Activated CD8-positive, alpha-beta T cell treated with anti-CD3 and anti-CD28 coated beads for 36 hours (primary cell): ENCODE measurements around the gene DNLZ. TPM values are rescaled to one million over a fixed set of nuclear protein-coding genes. Genes with fewer than 3 reads are reported as not detected.

Experiments
- ATAC-seq: fragments of 200-7000 bp; cut with Tn5 transposase; one replicate; pipeline ENCODE4 v1.10.0; 2021; ENCODE audit warnings: mild to moderate bottlenecking, moderate library complexity
- CTCF ChIA-PET: fragments of 350-600 bp; sonication (Branson Sonifier 250); formaldehyde crosslinking; loops from one replicate; lab custom pipeline; 2021; ENCODE audit warnings: antibody characterized with exemption; lab: Charles Lee
- POLR2A ChIA-PET: fragments of 350-600 bp; sonication (Branson Sonifier 250); formaldehyde crosslinking; loops from one replicate; lab custom pipeline; 2021; ENCODE audit warnings: antibody characterized with exemption; lab: Charles Lee
- DNase-seq: peaks from one replicate; pipeline ENCODE4 v3.0.0-alpha.2; 2020
- H3K27ac Mint-ChIP-seq: one replicate; pipeline ENCODE4 v1.8.0; 2021; ENCODE audit warnings: mild to moderate bottlenecking, mixed read lengths
- H3K27me3 Mint-ChIP-seq: one replicate; pipeline ENCODE4 v1.8.0; 2021; ENCODE audit warnings: mixed read lengths
- H3K36me3 Mint-ChIP-seq: one replicate; pipeline ENCODE4 v1.8.0; 2021; ENCODE audit warnings: low read depth, mixed read lengths
- H3K4me1 Mint-ChIP-seq: one replicate; pipeline ENCODE4 v1.8.0; 2021; ENCODE audit warnings: low read depth, mixed read lengths
- H3K4me3 Mint-ChIP-seq: one replicate; pipeline ENCODE4 v1.8.0; 2021; ENCODE audit warnings: mild to moderate bottlenecking, moderate library complexity, mixed read lengths
- H3K9me3 Mint-ChIP-seq: one replicate; pipeline ENCODE4 v1.8.0; 2021; ENCODE audit warnings: mixed read lengths
- CTCF ChIP-seq: fragments of 200-600 bp; IDR thresholded peaks from one replicate; pipeline ENCODE4 v1.8.0; 2022; ENCODE audit warnings: antibody characterized with exemption, mild to moderate bottlenecking
- intact Hi-C: fragments of 100-400 bp; cut with micrococcal nuclease; formaldehyde crosslinking; loops from one replicate; pipeline ENCODE4 v1.10.0; 2022
- total RNA-seq, 2 experiments: library from RNA; stranded (reverse); gene quantifications; one replicate each; pipeline ENCODE4 v1.2.3, GENCODE V29; 2021

The DNLZ gene
- total RNA-seq, 2 experiments from 2014 or later: 16.1 to 17.4 TPM

- CTCF ChIA-PET: no interaction called here
- Mint-ChIP-seq H3K27ac (no peak overlapping the region), H3K4me3 (no peak overlapping the region), H3K9me3 (peaks cover 21% of the 10 kb centered on the region), H3K4me1 (peaks cover 5% of the 10 kb centered on the region), H3K27me3 (peaks cover 2% of the 10 kb centered on the region), H3K36me3 (peaks cover 6% of the 10 kb centered on the region)
- no peak for DNase-seq
- intact Hi-C loops: loop anchor here (10.0 kb wide), 1 partner anchor 86 kb away; the partner anchor contains the start of gene SNAPC4
- POLR2A ChIA-PET: interaction anchor here (1.5 kb wide), 1 partner anchor 92 kb away, joined by 3 read pairs; the partner anchor contains the start of genes ENTR1 and PMPCA
- no peak for TF ChIP-seq CTCF
- ATAC-seq: no peak
Observed at GRCh38 chr9:136318776-136319241, 44.7 kb downstream of the DNLZ start.

GRCh38 chr9:136318111-136318775 lies 45.3 kb downstream of the DNLZ start:
- H3K27ac Mint-ChIP-seq: no peak overlapping the region
- TF ChIP-seq CTCF: no peak
- no peak for DNase-seq
- POLR2A ChIA-PET: interaction anchor here (1.5 kb wide), 1 partner anchor 92 kb away, joined by 3 read pairs; the partner anchor contains the start of genes ENTR1 and PMPCA
- peaks cover 6% of the 10 kb centered on the region for H3K36me3 Mint-ChIP-seq
- H3K9me3 Mint-ChIP-seq: peaks cover 21% of the 10 kb centered on the region
- H3K4me1 Mint-ChIP-seq: peaks cover 5% of the 10 kb centered on the region
- CTCF ChIA-PET: no interaction called here
- intact Hi-C loops: loop anchor here (10.0 kb wide), 1 partner anchor 87 kb away; the partner anchor contains the start of gene SNAPC4
- no peak for ATAC-seq
- H3K27me3 Mint-ChIP-seq: peaks cover 2% of the 10 kb centered on the region
- no peak overlapping the region for H3K4me3 Mint-ChIP-seq

- no peak for DNase-seq
- ChIA-PET POLR2A (interaction anchor here (1.5 kb wide), 1 partner anchor 93 kb away, joined by 3 read pairs; the partner anchor contains the start of genes ENTR1 and PMPCA), CTCF (no interaction called here)
- Mint-ChIP-seq H3K27ac (no peak overlapping the region), H3K4me3 (no peak overlapping the region), H3K4me1 (peaks cover 5% of the 10 kb centered on the region), H3K27me3 (peaks cover 2% of the 10 kb centered on the region), H3K9me3 (peaks cover 21% of the 10 kb centered on the region), H3K36me3 (peaks cover 6% of the 10 kb centered on the region)
- no peak for ATAC-seq
- no peak for TF ChIP-seq CTCF
- intact Hi-C loops: loop anchor here (10.0 kb wide), 1 partner anchor 87 kb away; the partner anchor contains the start of gene SNAPC4
Observed at GRCh38 chr9:136317695-136318094, 45.8 kb downstream of the DNLZ start.

- H3K27me3 Mint-ChIP-seq: peaks cover 2% of the 10 kb centered on the region
- no peak overlapping the region for H3K27ac Mint-ChIP-seq
- peaks cover 21% of the 10 kb centered on the region for H3K9me3 Mint-ChIP-seq
- ChIA-PET CTCF (no interaction called here), POLR2A (no interaction called here)
- intact Hi-C loops: loop anchor here (10.0 kb wide), 1 partner anchor 88 kb away; the partner anchor contains the start of gene SNAPC4
- ATAC-seq (no peak), DNase-seq (no peak)
- H3K4me3 Mint-ChIP-seq: no peak overlapping the region
- TF ChIP-seq CTCF: no peak
- H3K4me1 Mint-ChIP-seq: peaks cover 5% of the 10 kb centered on the region
- H3K36me3 Mint-ChIP-seq: peaks cover 6% of the 10 kb centered on the region
Observed at GRCh38 chr9:136316896-136317676, 46.5 kb downstream of the DNLZ start.
